Measurements from ENCODE around the gene HDAC9.

GRCh38 chr7:18936265-18936664 is 440.7 kb downstream of the HDAC9 start:
- TF ChIP-seq CTCF (IDR thresholded peaks at IDR 0.05 in 2 of 3, conservative IDR thresholded peaks at IDR 0.05 in 1 of 3; ENCODE audit: borderline replicate concordance in 1 of 3, insufficient read depth in 1 of 3, low read depth in 2 of 3, low read length in 2 of 3) (no peak), EZH2 (IDR thresholded peaks at IDR 0.05) (no peak), SIN3A (IDR thresholded peaks at IDR 0.05; ENCODE audit: low read depth) (no peak), POLR2A (IDR thresholded peaks at IDR 0.05; ENCODE audit: borderline replicate concordance, extremely low read depth, insufficient read depth, insufficient read length) (no peak), ZNF274 (IDR thresholded peaks at IDR 0.05; ENCODE audit: low read depth, low read length) (no peak), CBX3 (IDR thresholded peaks at IDR 0.05; ENCODE audit: low read depth) (no peak)
